ENCODE measurements around the gene ATP12A. TPM values are rescaled to one million over a fixed set of nuclear protein-coding genes. Genes with fewer than 3 reads are reported as not detected.

ATP12A gene
- total RNA-seq, 1 donor from 2014 or later: not detected

DNA sequence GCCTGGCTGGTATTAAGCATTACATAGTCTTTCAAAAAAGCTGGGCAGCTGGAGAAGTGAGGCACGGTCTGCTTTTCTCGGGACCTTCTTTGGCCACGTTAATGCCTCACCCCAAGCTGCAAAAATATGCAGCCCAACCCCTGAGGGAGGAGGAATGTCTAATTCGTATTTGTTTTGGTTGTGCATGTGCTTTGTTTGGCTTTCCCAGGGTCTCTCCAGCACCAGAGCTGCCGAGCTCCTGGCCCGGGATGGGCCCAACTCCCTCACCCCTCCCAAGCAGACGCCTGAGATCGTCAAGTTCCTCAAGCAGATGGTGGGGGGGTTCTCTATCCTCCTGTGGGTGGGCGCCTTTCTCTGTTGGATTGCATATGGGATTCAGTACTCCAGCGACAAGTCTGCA, 7.9 kb downstream of the ATP12A start:
- Histone ChIP-seq H3K79me2 (ENCODE audit: low read depth) (no peaks in the 10 kb centered on the region), H3K27me3 (peaks cover 9% of the 10 kb centered on the region), H3F3A (ENCODE audit: low read depth) (peaks cover 4% of the 10 kb centered on the region), H3K9me3 (ENCODE audit: low read depth) (no peaks in the 10 kb centered on the region), H3K4me1 (peaks cover 9% of the 10 kb centered on the region), H3K4me2 (no peak overlapping the region), H3K4me3 (no peak overlapping the region), H2AFZ (replicated peaks) (no peak overlapping the region), H3K36me3 (no peaks in the 10 kb centered on the region), H4K20me1 (ENCODE audit: low read depth) (no peaks in the 10 kb centered on the region), H3K27ac (no peak overlapping the region), H3K9ac (no peak overlapping the region)
- Mint-ChIP-seq H3K36me3 (no peaks in the 10 kb centered on the region), H3K27me3 (ENCODE audit: insufficient read depth, low read depth) (peaks cover 20% of the 10 kb centered on the region), H3K4me3 (no peak overlapping the region), H3K4me1 (peaks cover 29% of the 10 kb centered on the region), H3K27ac (no peak overlapping the region), H3K9me3 (no peaks in the 10 kb centered on the region)
- TF ChIP-seq, protein P1, sequence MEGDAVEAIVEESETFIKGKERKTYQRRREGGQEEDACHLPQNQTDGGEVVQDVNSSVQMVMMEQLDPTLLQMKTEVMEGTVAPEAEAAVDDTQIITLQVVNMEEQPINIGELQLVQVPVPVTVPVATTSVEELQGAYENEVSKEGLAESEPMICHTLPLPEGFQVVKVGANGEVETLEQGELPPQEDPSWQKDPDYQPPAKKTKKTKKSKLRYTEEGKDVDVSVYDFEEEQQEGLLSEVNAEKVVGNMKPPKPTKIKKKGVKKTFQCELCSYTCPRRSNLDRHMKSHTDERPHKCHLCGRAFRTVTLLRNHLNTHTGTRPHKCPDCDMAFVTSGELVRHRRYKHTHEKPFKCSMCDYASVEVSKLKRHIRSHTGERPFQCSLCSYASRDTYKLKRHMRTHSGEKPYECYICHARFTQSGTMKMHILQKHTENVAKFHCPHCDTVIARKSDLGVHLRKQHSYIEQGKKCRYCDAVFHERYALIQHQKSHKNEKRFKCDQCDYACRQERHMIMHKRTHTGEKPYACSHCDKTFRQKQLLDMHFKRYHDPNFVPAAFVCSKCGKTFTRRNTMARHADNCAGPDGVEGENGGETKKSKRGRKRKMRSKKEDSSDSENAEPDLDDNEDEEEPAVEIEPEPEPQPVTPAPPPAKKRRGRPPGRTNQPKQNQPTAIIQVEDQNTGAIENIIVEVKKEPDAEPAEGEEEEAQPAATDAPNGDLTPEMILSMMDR (IDR thresholded peaks at IDR 0.05): no peak
- TF ChIP-seq EZH2phosphoT487 (IDR thresholded peaks at IDR 0.05) (no peak), EZH2 (IDR thresholded peaks at IDR 0.05) (no peak)
- no peak for DNase-seq (ENCODE audit: low spot score)

DNA sequence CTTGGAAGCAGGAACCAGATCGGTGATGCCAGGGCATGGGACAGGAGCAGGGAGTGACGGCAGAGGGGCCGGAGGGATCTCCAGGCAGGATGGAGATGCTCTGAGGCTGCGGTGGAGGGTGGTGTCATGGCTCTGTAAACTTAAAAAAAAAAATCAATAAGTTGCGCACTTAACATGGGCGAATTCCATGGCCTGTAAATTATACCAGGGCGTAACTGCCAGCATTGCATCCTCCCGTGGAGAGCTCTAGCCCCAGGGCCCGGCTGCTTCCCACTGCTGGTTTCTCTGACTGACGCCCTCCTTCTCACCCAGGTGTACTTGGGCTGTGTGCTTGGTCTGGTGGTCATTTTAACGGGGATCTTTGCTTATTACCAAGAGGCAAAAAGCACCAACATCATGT, 8.7 kb downstream of the ATP12A start:
- no peak overlapping the region for H3K4me2 ChIP-seq
- H4K20me1 ChIP-seq (ENCODE audit: low read depth): no peaks in the 10 kb centered on the region
- H3F3A ChIP-seq (ENCODE audit: low read depth): no peaks in the 10 kb centered on the region
- no peak overlapping the region for H3K9ac ChIP-seq
- Mint-ChIP-seq H3K27ac (no peak overlapping the region), H3K27me3 (ENCODE audit: insufficient read depth, low read depth) (peaks cover 23% of the 10 kb centered on the region), H3K4me1 (peaks cover 22% of the 10 kb centered on the region), H3K4me3 (no peak overlapping the region), H3K9me3 (no peaks in the 10 kb centered on the region), H3K36me3 (no peaks in the 10 kb centered on the region)
- no peaks in the 10 kb centered on the region for H3K79me2 ChIP-seq (ENCODE audit: low read depth)
- no peak overlapping the region for H3K27ac ChIP-seq
- peaks cover 17% of the 10 kb centered on the region for H3K27me3 ChIP-seq
- no peak overlapping the region for H2AFZ ChIP-seq (replicated peaks)
- peaks cover 8% of the 10 kb centered on the region for H3K4me1 ChIP-seq
- TF ChIP-seq, protein P1 (IDR thresholded peaks at IDR 0.05): no peak
- TF ChIP-seq EZH2phosphoT487 (IDR thresholded peaks at IDR 0.05) (no peak), EZH2 (IDR thresholded peaks at IDR 0.05) (no peak)
- H3K9me3 ChIP-seq (ENCODE audit: low read depth): no peaks in the 10 kb centered on the region
- H3K4me3 ChIP-seq: no peak overlapping the region
- no peak for DNase-seq (ENCODE audit: low spot score)
- H3K36me3 ChIP-seq: no peaks in the 10 kb centered on the region

- TF ChIP-seq EZH2phosphoT487 (IDR thresholded peaks at IDR 0.05) (no peak), EZH2 (IDR thresholded peaks at IDR 0.05) (no peak)
- TF ChIP-seq, protein P1 (IDR thresholded peaks at IDR 0.05): no peak
- no peak for DNase-seq (ENCODE audit: low spot score)
- no peaks in the 10 kb centered on the region for H4K20me1 ChIP-seq (ENCODE audit: low read depth)
- no peaks in the 10 kb centered on the region for H3K9me3 Mint-ChIP-seq
- H3K27ac ChIP-seq: no peak overlapping the region
- no peaks in the 10 kb centered on the region for H3F3A ChIP-seq (ENCODE audit: low read depth)
- no peak overlapping the region for H3K4me2 ChIP-seq
- no peaks in the 10 kb centered on the region for H3K4me1 ChIP-seq
- no peaks in the 10 kb centered on the region for H3K36me3 Mint-ChIP-seq
- H3K4me3 ChIP-seq: no peak overlapping the region
- peaks cover 23% of the 10 kb centered on the region for H3K27me3 Mint-ChIP-seq (ENCODE audit: insufficient read depth, low read depth)
- H3K4me1 Mint-ChIP-seq: peaks cover 4% of the 10 kb centered on the region
- H3K79me2 ChIP-seq (ENCODE audit: low read depth): no peaks in the 10 kb centered on the region
- H3K9me3 ChIP-seq (ENCODE audit: low read depth): no peaks in the 10 kb centered on the region
- H3K9ac ChIP-seq: no peak overlapping the region
- H3K27me3 ChIP-seq: peaks cover 18% of the 10 kb centered on the region
- no peak overlapping the region for H3K27ac Mint-ChIP-seq
- no peak overlapping the region for H3K4me3 Mint-ChIP-seq
- no peak overlapping the region for H2AFZ ChIP-seq (replicated peaks)
- H3K36me3 ChIP-seq: no peaks in the 10 kb centered on the region
Observed at GRCh38 chr13:24691381-24691780, 11.2 kb downstream of the ATP12A start.

Data from neural progenitor cell (in vitro differentiated cells).